ENCODE results near the gene TMTC2.

DNA sequence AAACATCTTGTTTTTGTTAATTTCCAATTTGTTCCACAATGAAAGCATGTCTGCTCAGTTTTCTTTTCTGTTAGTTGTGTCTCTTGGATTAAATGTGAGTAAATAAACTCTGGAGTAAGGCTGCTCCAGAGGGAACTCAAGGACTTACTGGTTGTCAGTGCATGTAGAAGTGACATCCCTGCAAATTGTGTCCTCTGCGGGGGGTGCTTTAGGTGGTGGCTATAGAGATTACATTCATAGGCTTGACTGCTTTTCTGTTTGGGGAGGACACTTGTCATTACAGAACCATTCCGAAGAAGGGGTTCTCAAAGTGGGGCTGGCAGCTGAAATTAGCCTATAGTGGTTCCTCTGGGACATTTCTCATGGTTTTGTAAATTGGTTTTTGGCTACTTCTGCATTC lies 8.8 kb downstream of the TMTC2 start:
- TF ChIP-seq, protein P1, sequence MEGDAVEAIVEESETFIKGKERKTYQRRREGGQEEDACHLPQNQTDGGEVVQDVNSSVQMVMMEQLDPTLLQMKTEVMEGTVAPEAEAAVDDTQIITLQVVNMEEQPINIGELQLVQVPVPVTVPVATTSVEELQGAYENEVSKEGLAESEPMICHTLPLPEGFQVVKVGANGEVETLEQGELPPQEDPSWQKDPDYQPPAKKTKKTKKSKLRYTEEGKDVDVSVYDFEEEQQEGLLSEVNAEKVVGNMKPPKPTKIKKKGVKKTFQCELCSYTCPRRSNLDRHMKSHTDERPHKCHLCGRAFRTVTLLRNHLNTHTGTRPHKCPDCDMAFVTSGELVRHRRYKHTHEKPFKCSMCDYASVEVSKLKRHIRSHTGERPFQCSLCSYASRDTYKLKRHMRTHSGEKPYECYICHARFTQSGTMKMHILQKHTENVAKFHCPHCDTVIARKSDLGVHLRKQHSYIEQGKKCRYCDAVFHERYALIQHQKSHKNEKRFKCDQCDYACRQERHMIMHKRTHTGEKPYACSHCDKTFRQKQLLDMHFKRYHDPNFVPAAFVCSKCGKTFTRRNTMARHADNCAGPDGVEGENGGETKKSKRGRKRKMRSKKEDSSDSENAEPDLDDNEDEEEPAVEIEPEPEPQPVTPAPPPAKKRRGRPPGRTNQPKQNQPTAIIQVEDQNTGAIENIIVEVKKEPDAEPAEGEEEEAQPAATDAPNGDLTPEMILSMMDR (IDR thresholded peaks at IDR 0.05), result no peak
- TF ChIP-seq EZH2 (IDR thresholded peaks at IDR 0.05; ENCODE audit: borderline replicate concordance, insufficient read depth, low read depth, low read length, poor library complexity, severe bottlenecking), result no peak

Measured in B cell (primary cell).